Neuronal stem cell (in vitro differentiated cells): Measurements from ENCODE around the gene DPAGT1.

Source experiments
- DNase-seq: peaks from one replicate; pipeline ENCODE4 v3.0.0-alpha.2; 2013; ENCODE audit warnings: low spot score
- H2AFZ ChIP-seq: one replicate; pipeline ENCODE4 v1.6.1; 2013; ENCODE audit warnings: mild to moderate bottlenecking, low read length, inconsistent platforms
- H2AK5ac ChIP-seq: 2 replicates; pipeline ENCODE4 v1.6.1; 2013; ENCODE audit warnings: low read depth, mild to moderate bottlenecking, inconsistent platforms, low read length, moderate library complexity, mixed read lengths
- H2BK120ac ChIP-seq: 2 replicates; pipeline ENCODE4 v1.6.1; 2013; ENCODE audit warnings: low read depth, mild to moderate bottlenecking, inconsistent platforms, low read length, moderate library complexity, mixed read lengths
- H2BK12ac ChIP-seq: one replicate; pipeline ENCODE4 v1.6.1; 2013; ENCODE audit warnings: low read length, inconsistent platforms
- H2BK15ac ChIP-seq: 2 replicates; pipeline ENCODE4 v1.6.1; 2013; ENCODE audit warnings: mild to moderate bottlenecking, low read length, inconsistent platforms, mixed read lengths
- H2BK5ac ChIP-seq: one replicate; pipeline ENCODE4 v1.6.1; 2013; ENCODE audit warnings: inconsistent platforms, mild to moderate bottlenecking, low read length, moderate library complexity
- H3K14ac ChIP-seq: one replicate; pipeline ENCODE4 v1.6.1; 2013; ENCODE audit warnings: low read length, inconsistent platforms
- H3K18ac ChIP-seq: 2 replicates; pipeline ENCODE4 v1.6.1; 2013; ENCODE audit warnings: low read length, inconsistent platforms
- H3K23ac ChIP-seq: 2 replicates; pipeline ENCODE4 v1.6.1; 2013; ENCODE audit warnings: low read depth, mild to moderate bottlenecking, mixed read lengths, low read length, inconsistent platforms; ENCODE audit not compliant: poor library complexity
- H3K27ac ChIP-seq: replicated peaks from 3 replicates; pipeline ENCODE4 v1.5.1; 2013; ENCODE audit warnings: low read length, inconsistent platforms
- H3K27me3 ChIP-seq, 3 experiments: 2 replicates each; pipeline ENCODE4 v1.6.1; 2013; ENCODE audit warnings: low read length in 3 of 3, mild to moderate bottlenecking in 2 of 3, inconsistent platforms in 1 of 3, low read depth in 1 of 3, mixed read lengths in 1 of 3, moderate library complexity in 1 of 3; ENCODE audit not compliant: control insufficient read depth in 3 of 3, insufficient read depth in 3 of 3
- H3K36me3 ChIP-seq, 2 donors: replicated peaks in 1 of 2; 2 replicates each; pipeline ENCODE4 v1.6.1; 2013; ENCODE audit warnings: low read length in 2 of 2; ENCODE audit not compliant: control insufficient read depth in 2 of 2, insufficient read depth in 2 of 2
- H3K4ac ChIP-seq: 2 replicates; pipeline ENCODE4 v1.6.1; 2013; ENCODE audit warnings: inconsistent platforms, mild to moderate bottlenecking, low read length, moderate library complexity
- H3K4me1 ChIP-seq, 2 donors: 1 replicate in 1 of 2; 2 replicates in 1 of 2; pipeline ENCODE4 v1.6.1; 2013; ENCODE audit warnings: low read length in 2 of 2, low read depth in 1 of 2; ENCODE audit not compliant: control insufficient read depth in 2 of 2, insufficient read depth in 1 of 2
- H3K4me2 ChIP-seq: one replicate; pipeline ENCODE4 v1.6.1; 2013; ENCODE audit warnings: mild to moderate bottlenecking, low read length, inconsistent platforms; ENCODE audit not compliant: insufficient read depth, poor library complexity, severe bottlenecking
- H3K4me3 ChIP-seq, 2 donors: 2 replicates each; pipeline ENCODE4 v1.5.1; 2013; ENCODE audit warnings: low read length in 2 of 2, mild to moderate bottlenecking in 2 of 2, inconsistent platforms in 1 of 2, moderate library complexity in 1 of 2
- H3K79me1 ChIP-seq: one replicate; pipeline ENCODE4 v1.6.1; 2013; ENCODE audit warnings: low read depth, mild to moderate bottlenecking, inconsistent platforms, low read length, moderate library complexity
- H3K9ac ChIP-seq: one replicate; pipeline ENCODE4 v1.6.1; 2013; ENCODE audit warnings: mild to moderate bottlenecking, low read depth, low read length, inconsistent platforms; ENCODE audit not compliant: poor library complexity
- H3K9me3 ChIP-seq, 2 donors: replicated peaks in 1 of 2; 2 replicates each; pipeline versions ENCODE3 to v1.6.1; 2013; ENCODE audit warnings: low read length in 2 of 2, mild to moderate bottlenecking in 2 of 2, inconsistent platforms in 1 of 2, low read depth in 1 of 2, mixed read lengths in 1 of 2, moderate library complexity in 1 of 2; ENCODE audit not compliant: control insufficient read depth in 2 of 2, insufficient read depth in 1 of 2
- H4K8ac ChIP-seq: one replicate; pipeline ENCODE4 v1.6.1; 2013; ENCODE audit warnings: low read depth, mild to moderate bottlenecking, inconsistent platforms, low read length, moderate library complexity
- H4K91ac ChIP-seq: one replicate; pipeline ENCODE4 v1.6.1; 2013; ENCODE audit warnings: low read length, low read depth, mild to moderate bottlenecking, inconsistent platforms; ENCODE audit not compliant: poor library complexity
- WGBS, 2 donors: extraction: QIAGEN DNeasy Blood & Tissue Kit; methylation state at CpG; one replicate each; pipeline ENCODE4 v1.1.7; 2013; ENCODE audit warnings: missing lambda C conversion rate in 2 of 2, mixed read lengths in 1 of 2; ENCODE audit not compliant: insufficient read length in 2 of 2, insufficient replicate concordance in 1 of 2; ENCODE audit errors: extremely low coverage in 2 of 2; 5-methylcytosine and 5-hydroxymethylcytosine counted together

DPAGT1 gene

DNA sequence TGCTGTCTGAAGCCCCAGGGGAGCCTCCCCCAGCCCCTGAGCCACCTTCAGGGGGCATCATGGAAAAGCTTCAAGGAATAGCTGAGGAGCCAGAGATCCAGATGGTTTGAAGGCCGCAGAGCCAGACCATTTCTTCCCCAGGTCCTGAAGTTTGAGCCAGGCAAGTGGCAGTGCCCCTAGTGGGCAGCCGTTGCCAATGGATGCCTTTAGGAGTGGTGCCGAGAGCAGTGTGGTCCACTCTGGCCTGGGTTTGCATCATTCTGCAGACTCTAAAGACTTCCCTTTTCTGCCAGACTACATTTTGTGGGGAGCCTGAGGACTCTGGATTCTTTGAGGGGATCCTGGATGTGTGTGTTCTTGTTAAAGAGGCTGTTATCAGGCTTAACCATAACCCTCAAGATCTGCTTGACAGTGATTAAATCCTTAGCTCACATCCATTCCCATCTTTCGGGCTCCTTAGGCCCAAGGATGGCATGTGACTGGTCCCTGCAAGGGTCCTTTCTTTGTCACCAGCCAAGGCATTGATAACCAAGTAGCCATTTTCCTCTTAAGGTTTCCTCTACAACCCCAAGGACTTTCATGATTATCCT is 32.8 kb upstream of the DPAGT1 start:
- Histone ChIP-seq H2BK15ac (no peak overlapping the region), H2BK12ac (no peak overlapping the region), H3K36me3 (peaks cover 31 to 55% of the 10 kb centered on the region in 2 donors), H3K4me1 (peaks cover 0 to 2% of the 10 kb centered on the region in 2 donors), H3K27me3 (peaks cover 0 to 2% (median 0%) of the 10 kb centered on the region in 3 experiments), H3K79me1 (no peaks in the 10 kb centered on the region), H3K23ac (no peak overlapping the region), H3K9ac (no peak overlapping the region), H3K18ac (no peak overlapping the region), H3K4me2 (no peak overlapping the region), H3K4me3 (no peak overlapping the region), H3K9me3 (no peaks in the 10 kb centered on the region), H2AK5ac (no peak overlapping the region), H2AFZ (no peak overlapping the region), H4K8ac (no peak overlapping the region), H2BK5ac (no peak overlapping the region), H3K27ac (no peak overlapping the region), H3K14ac (no peak overlapping the region), H2BK120ac (no peak overlapping the region), H4K91ac (no peak overlapping the region), H3K4ac (no peak overlapping the region)
- no CpG with 5 or more reads among the region's 4 CpGs for WGBS, 2 donors
- no peak for DNase-seq

DNA sequence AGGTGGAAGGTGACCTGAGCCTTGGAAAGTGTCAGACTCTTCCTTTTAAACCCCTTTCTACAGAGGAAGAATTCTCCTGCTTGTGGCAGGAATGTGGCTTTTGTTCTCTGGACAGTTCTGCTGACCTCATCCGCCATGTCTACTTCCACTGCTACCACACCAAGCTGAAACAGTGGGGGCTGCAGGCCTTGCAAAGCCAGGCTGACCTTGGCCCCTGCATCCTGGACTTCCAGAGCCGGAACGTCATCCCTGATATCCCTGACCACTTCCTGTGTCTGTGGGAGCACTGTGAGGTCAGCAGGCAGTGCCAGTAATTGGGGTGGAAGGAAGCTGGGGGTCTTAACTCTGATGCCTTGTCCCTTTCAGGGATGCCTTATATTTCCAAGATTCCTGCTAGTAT is 29.0 kb upstream of the DPAGT1 start:
- peaks cover 33 to 78% of the 10 kb centered on the region in 2 donors for H3K36me3 ChIP-seq
- H3K4me3 ChIP-seq, result no peak overlapping the region
- no peak overlapping the region for H3K23ac ChIP-seq
- H3K4me1 ChIP-seq, result peaks cover 0 to 2% of the 10 kb centered on the region in 2 donors
- no peak overlapping the region for H3K4ac ChIP-seq
- WGBS, 2 donors, result no CpG with 5 or more reads among the region's 3 CpGs
- H2BK15ac ChIP-seq, result no peak overlapping the region
- no peak overlapping the region for H3K18ac ChIP-seq
- H3K4me2 ChIP-seq, result no peak overlapping the region
- no peak overlapping the region for H2AK5ac ChIP-seq
- H3K9me3 ChIP-seq, result no peaks in the 10 kb centered on the region
- no peak overlapping the region for H3K27ac ChIP-seq
- no peak overlapping the region for H4K8ac ChIP-seq
- no peak overlapping the region for H2BK5ac ChIP-seq
- no peak overlapping the region for H2BK12ac ChIP-seq
- no peaks in the 10 kb centered on the region for H3K27me3 ChIP-seq
- H3K79me1 ChIP-seq, result no peaks in the 10 kb centered on the region
- no peak overlapping the region for H2BK120ac ChIP-seq
- no peak overlapping the region for H3K14ac ChIP-seq
- H4K91ac ChIP-seq, result no peak overlapping the region
- DNase-seq, result no peak
- no peak overlapping the region for H3K9ac ChIP-seq
- no peak overlapping the region for H2AFZ ChIP-seq

DNA sequence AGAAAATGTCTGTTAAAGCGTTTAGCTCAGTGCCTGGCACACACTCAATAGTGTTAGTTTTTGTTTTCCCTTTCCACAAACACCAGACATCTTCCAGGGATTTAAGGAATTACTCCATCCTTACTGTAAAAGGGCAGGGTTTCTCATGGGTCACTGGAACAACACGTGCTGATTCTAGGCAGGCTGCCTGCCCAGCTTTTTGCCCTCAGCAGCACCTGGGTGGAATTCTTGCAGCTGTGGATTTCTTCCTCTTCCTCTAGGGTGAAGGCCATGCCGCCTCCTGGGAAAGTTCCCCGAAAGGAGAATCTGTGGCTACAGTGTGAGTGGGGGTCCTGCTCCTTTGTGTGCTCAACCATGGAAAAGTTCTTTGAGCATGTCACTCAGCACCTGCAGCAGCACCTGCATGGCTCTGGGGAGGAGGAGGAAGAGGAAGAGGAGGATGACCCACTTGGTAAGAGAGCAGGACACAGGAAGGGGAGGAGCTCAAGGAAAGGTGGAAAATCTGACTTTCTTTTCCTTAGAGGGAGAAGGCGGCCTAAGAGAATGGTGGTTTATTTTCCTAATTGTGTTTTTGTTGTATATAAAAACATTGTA is 25.1 kb upstream of the DPAGT1 start:
- Histone ChIP-seq H3K4me1 (peaks cover 6 to 9% of the 10 kb centered on the region in 2 donors), H3K36me3 (peaks cover 17 to 66% of the 10 kb centered on the region in 2 donors), H3K4me2 (no peak overlapping the region), H3K79me1 (peaks cover 6% of the 10 kb centered on the region), H4K8ac (no peak overlapping the region), H3K9ac (no peak overlapping the region), H2AFZ (no peak overlapping the region), H2AK5ac (no peak overlapping the region), H3K9me3 (no peaks in the 10 kb centered on the region), H2BK15ac (no peak overlapping the region), H3K27ac (no peak overlapping the region), H3K4me3 (no peak overlapping the region), H3K27me3 (no peaks in the 10 kb centered on the region), H3K14ac (no peak overlapping the region), H3K18ac (no peak overlapping the region), H3K4ac (no peak overlapping the region), H2BK120ac (no peak overlapping the region), H2BK12ac (no peak overlapping the region), H3K23ac (no peak overlapping the region), H4K91ac (no peak overlapping the region), H2BK5ac (no peak overlapping the region)
- no peak for DNase-seq
- no CpG with 5 or more reads among the region's 5 CpGs for WGBS, 2 donors

DNA sequence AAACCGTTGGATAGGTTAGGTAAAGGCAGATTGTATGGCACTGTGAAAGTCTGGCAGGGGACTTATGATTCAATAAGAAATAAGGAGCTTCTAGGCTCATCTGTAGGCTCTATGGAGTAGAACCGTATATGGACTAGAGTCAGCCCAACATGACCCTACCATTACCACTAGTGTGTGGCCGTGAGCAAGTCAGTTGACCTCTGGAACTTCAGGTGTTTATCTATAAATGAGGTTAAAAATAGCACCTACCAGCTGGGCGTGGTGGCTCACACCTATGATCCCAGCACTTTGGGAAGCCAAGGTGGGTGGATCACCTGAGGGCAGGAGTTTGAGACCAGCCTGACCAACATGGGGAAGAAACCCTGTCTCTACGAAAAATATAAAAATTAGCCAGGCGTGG is 24.2 kb upstream of the DPAGT1 start:
- Histone ChIP-seq H3K4me2 (no peak overlapping the region), H3K36me3 (peaks cover 13 to 56% of the 10 kb centered on the region in 2 donors), H4K91ac (no peak overlapping the region), H3K14ac (no peak overlapping the region), H2BK15ac (no peak overlapping the region), H2AK5ac (no peak overlapping the region), H3K27me3 (no peaks in the 10 kb centered on the region), H2BK5ac (no peak overlapping the region), H3K4ac (no peak overlapping the region), H3K18ac (no peak overlapping the region), H4K8ac (no peak overlapping the region), H3K9me3 (no peaks in the 10 kb centered on the region), H2AFZ (no peak overlapping the region), H3K27ac (no peak overlapping the region), H2BK120ac (no peak overlapping the region), H3K79me1 (peaks cover 6% of the 10 kb centered on the region), H3K23ac (no peak overlapping the region), H3K4me1 (peaks cover 6 to 9% of the 10 kb centered on the region in 2 donors), H3K9ac (no peak overlapping the region), H3K4me3 (no peak overlapping the region), H2BK12ac (no peak overlapping the region)
- no CpG with 5 or more reads among the region's 6 CpGs for WGBS, 2 donors
- DNase-seq, result no peak
